ENCODE data around the gene MTCH2.

The MTCH2 gene

DNA sequence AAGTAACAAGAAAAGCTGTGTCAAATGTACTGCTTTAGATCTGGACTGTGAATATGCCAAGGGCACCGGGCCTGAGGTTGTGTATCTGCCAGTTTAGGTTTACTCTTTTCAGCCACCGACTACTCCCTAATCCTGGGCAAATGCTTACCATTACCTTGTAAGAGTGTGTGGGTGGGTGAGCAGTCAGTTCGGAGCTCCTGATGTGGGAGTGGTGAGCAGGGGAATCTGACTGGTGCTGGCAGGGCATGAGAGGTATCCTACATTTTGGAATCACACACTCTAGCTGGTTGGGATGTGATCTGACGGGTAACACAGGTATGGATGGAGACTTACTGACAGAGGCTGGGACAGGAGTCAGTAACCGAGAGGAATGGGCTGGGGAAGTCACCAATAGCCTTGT is 58.5 kb downstream of the MTCH2 start:
- no peak for DNase-seq (ENCODE audit: low read depth, low spot score)
- Histone ChIP-seq H3K9ac (ENCODE audit: insufficient read length, low read depth) (no peak overlapping the region), H3K27me3 (ENCODE audit: insufficient read depth, insufficient read length) (no peaks in the 10 kb centered on the region), H3K4me3 (ENCODE audit: insufficient read length, low read depth) (no peak overlapping the region), H3K9me3 (ENCODE audit: insufficient read depth, low read length) (no peaks in the 10 kb centered on the region), H3K36me3 (ENCODE audit: insufficient read depth, insufficient read length, low read length) (peaks cover 63% of the 10 kb centered on the region), H3K4me1 (ENCODE audit: insufficient read depth, insufficient read length) (peaks cover 3% of the 10 kb centered on the region)
- TF ChIP-seq ZNF274 (IDR thresholded peaks at IDR 0.05; ENCODE audit: low read depth, low read length), result no peak
- no peak for TF ChIP-seq SUZ12 (IDR thresholded peaks at IDR 0.05; ENCODE audit: extremely low read depth, insufficient read depth, insufficient read length)
- TF ChIP-seq YY1 (IDR thresholded peaks at IDR 0.05; ENCODE audit: insufficient read depth, insufficient read length), result no peak

DNA sequence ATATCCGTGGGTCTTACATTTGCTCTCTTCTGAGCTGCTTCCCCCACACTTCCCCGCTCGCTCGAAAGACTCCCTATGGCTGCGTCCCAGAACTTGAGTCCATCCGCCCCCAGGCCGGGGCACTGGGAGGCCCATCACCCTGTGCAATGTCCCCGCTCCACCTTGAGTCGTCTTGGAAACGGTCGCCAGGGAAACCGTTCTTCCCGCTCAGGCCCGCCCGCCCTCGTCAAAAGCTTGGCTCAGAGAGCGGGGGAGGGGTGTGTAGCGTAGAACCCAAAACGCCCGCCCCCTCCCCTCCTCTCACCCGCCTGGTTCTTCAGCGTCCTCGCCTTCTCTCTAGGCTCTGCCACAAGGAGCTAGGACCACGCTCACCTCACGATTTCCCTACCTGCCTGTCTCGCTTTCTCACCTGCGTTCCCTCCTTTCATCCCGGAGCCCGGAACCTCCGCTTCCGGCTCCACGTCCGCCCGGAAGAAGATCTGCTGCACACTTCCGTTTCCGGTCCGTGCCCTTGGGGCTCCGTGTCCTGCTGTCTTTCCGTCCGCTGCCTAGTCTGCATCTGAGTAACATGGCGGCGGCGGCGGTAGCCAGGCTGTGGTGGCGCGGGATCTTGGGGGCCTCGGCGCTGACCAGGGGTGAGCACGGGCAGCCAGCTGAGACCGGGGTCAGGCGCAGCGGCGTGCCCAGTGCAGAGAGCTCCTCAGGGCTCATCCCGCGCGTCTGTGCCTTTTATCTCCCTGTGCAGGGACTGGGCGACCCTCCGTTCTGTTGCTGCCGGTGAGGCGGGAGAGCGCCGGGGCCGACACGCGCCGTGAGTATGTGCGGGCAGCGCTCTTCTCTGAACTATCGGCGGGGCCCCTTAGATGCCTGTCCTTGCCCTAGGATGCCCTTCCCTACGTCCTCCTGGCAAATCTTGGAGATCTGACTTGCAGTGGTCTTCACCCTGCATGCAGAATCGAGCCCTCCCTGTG is 63.5 kb downstream of the MTCH2 start, which contains the start of the genes KBTBD4 and NDUFS3:
TSS of gene KBTBD4 (minus strand) at position 447 of the 971 bp plus-strand sequence. CDS start at position 428, 19 bp downstream.
TSS of gene NDUFS3 (plus strand) at position 551 of the 971 bp plus-strand sequence. CDS start at position 569, 18 bp downstream.
- no peaks in the 10 kb centered on the region for H3K9me3 ChIP-seq (ENCODE audit: insufficient read depth, low read length)
- no peak for TF ChIP-seq SUZ12 (IDR thresholded peaks at IDR 0.05; ENCODE audit: extremely low read depth, insufficient read depth, insufficient read length)
- TF ChIP-seq YY1 (IDR thresholded peaks at IDR 0.05; ENCODE audit: insufficient read depth, insufficient read length), result peak; percentile 88
- no peak for TF ChIP-seq ZNF274 (IDR thresholded peaks at IDR 0.05; ENCODE audit: low read depth, low read length)
- H3K36me3 ChIP-seq (ENCODE audit: insufficient read depth, insufficient read length, low read length), result peaks cover 66% of the 10 kb centered on the region
- H3K27me3 ChIP-seq (ENCODE audit: insufficient read depth, insufficient read length), result no peaks in the 10 kb centered on the region
- DNase-seq (ENCODE audit: low read depth, low spot score), result peak; percentile 92
- H3K4me3 ChIP-seq (ENCODE audit: insufficient read length, low read depth), result peak within 1 kb of the TSS; percentile 97
- peak within 1 kb of the TSS; percentile 100 for H3K9ac ChIP-seq (ENCODE audit: insufficient read length, low read depth)
- no peaks in the 10 kb centered on the region for H3K4me1 ChIP-seq (ENCODE audit: insufficient read depth, insufficient read length)

DNA sequence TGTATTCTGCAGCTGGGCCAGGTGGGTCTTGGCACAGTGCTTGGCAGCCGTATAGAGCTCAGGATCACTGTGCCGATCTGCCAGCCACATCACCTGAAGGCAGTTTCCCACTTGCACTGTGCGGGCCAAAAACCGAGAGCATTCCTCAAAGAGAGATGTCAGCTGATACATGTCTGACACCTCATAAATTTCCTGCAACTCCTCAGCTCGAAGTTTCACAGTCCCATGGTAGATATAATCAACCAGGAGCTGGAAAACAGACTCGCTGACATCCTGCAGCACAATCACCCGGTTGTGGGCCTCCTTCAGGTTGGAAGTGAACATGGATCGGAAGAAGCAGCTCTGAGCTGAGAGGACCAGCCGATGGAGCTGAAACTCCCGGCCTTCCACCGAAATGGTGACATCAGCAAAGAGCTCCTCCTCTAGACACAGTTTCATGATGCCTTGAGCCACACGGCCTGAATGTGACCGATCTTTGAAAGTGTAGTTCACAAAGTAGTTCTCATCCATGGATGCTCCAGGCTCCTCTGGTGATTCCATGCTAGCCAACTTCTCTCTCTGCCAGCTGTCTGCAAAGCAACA is 64.8 kb downstream of the MTCH2 start:
- Histone ChIP-seq H3K27me3 (ENCODE audit: insufficient read depth, insufficient read length) (no peaks in the 10 kb centered on the region), H3K9me3 (ENCODE audit: insufficient read depth, low read length) (no peaks in the 10 kb centered on the region), H3K9ac (ENCODE audit: insufficient read length, low read depth) (peak overlapping the region; percentile 100), H3K4me1 (ENCODE audit: insufficient read depth, insufficient read length) (no peaks in the 10 kb centered on the region), H3K36me3 (ENCODE audit: insufficient read depth, insufficient read length, low read length) (peaks cover 66% of the 10 kb centered on the region), H3K4me3 (ENCODE audit: insufficient read length, low read depth) (peak overlapping the region; percentile 97)
- TF ChIP-seq SUZ12 (IDR thresholded peaks at IDR 0.05; ENCODE audit: extremely low read depth, insufficient read depth, insufficient read length) (no peak), YY1 (IDR thresholded peaks at IDR 0.05; ENCODE audit: insufficient read depth, insufficient read length) (no peak), ZNF274 (IDR thresholded peaks at IDR 0.05; ENCODE audit: low read depth, low read length) (no peak)
- no peak for DNase-seq (ENCODE audit: low read depth, low spot score)

- H3K36me3 ChIP-seq (ENCODE audit: insufficient read depth, insufficient read length, low read length), result peaks cover 77% of the 10 kb centered on the region
- no peak overlapping the region for H3K9ac ChIP-seq (ENCODE audit: insufficient read length, low read depth)
- H3K9me3 ChIP-seq (ENCODE audit: insufficient read depth, low read length), result no peaks in the 10 kb centered on the region
- no peaks in the 10 kb centered on the region for H3K4me1 ChIP-seq (ENCODE audit: insufficient read depth, insufficient read length)
- DNase-seq (ENCODE audit: low read depth, low spot score), result no peak
- H3K27me3 ChIP-seq (ENCODE audit: insufficient read depth, insufficient read length), result no peaks in the 10 kb centered on the region
- no peak overlapping the region for H3K4me3 ChIP-seq (ENCODE audit: insufficient read length, low read depth)
- TF ChIP-seq YY1 (IDR thresholded peaks at IDR 0.05; ENCODE audit: insufficient read depth, insufficient read length), result no peak
- no peak for TF ChIP-seq ZNF274 (IDR thresholded peaks at IDR 0.05; ENCODE audit: low read depth, low read length)
- no peak for TF ChIP-seq SUZ12 (IDR thresholded peaks at IDR 0.05; ENCODE audit: extremely low read depth, insufficient read depth, insufficient read length)
These were observed 69.0 kb downstream of the MTCH2 start for GRCh38 chr11:47573321-47573720.

DNA sequence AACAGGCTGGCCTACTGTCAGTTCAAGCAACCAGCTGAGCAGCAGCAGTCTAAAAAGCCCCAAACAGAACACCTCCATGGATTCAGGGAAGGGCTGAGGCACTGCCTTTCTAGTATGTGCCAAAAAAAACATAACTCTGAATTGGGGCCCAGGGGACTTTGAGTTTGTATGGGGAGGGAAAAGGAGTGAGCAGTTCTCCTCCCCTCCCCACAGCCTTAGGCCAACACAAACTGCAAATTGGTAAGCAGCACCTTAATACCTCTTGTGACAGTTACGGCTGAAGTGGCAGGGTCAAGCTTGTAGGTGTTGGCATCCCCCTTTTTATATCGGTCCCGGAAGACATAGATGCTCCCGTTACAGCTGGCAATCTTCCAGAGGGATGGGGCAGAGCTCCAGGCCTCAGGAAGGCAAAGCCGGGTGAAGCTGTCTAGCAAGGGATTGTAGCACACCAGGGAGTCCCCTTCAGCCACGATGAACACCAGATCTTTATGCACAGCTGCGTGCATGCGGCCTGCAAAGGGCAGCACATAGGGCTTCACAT is 69.6 kb downstream of the MTCH2 start:
- H3K9me3 ChIP-seq (ENCODE audit: insufficient read depth, low read length), result no peaks in the 10 kb centered on the region
- no peak for TF ChIP-seq YY1 (IDR thresholded peaks at IDR 0.05; ENCODE audit: insufficient read depth, insufficient read length)
- TF ChIP-seq ZNF274 (IDR thresholded peaks at IDR 0.05; ENCODE audit: low read depth, low read length), result no peak
- TF ChIP-seq SUZ12 (IDR thresholded peaks at IDR 0.05; ENCODE audit: extremely low read depth, insufficient read depth, insufficient read length), result no peak
- H3K4me1 ChIP-seq (ENCODE audit: insufficient read depth, insufficient read length), result no peaks in the 10 kb centered on the region
- no peak overlapping the region for H3K9ac ChIP-seq (ENCODE audit: insufficient read length, low read depth)
- H3K36me3 ChIP-seq (ENCODE audit: insufficient read depth, insufficient read length, low read length), result peaks cover 77% of the 10 kb centered on the region
- no peak for DNase-seq (ENCODE audit: low read depth, low spot score)
- H3K4me3 ChIP-seq (ENCODE audit: insufficient read length, low read depth), result no peak overlapping the region
- H3K27me3 ChIP-seq (ENCODE audit: insufficient read depth, insufficient read length), result no peaks in the 10 kb centered on the region

DNA sequence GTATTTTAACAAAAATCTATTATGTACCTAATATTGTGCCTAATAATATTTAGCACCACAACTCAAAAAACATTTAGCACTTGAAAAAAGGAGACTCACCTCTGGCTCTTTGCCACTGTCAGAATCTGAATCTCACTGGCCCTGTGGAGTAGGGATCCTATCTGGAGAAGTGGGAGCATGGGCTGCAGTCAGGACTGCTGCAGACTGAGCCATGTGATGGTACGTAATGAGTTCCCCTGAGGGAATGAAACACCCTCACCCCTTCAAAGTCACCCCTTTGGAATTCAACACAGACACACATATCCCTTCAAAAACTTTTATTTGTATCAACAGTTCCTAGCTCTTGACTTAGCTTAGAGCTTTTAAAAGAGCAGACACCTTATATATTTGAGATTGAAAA is 70.5 kb downstream of the MTCH2 start:
- no peaks in the 10 kb centered on the region for H3K9me3 ChIP-seq (ENCODE audit: insufficient read depth, low read length)
- no peaks in the 10 kb centered on the region for H3K27me3 ChIP-seq (ENCODE audit: insufficient read depth, insufficient read length)
- no peak for TF ChIP-seq SUZ12 (IDR thresholded peaks at IDR 0.05; ENCODE audit: extremely low read depth, insufficient read depth, insufficient read length)
- TF ChIP-seq YY1 (IDR thresholded peaks at IDR 0.05; ENCODE audit: insufficient read depth, insufficient read length), result no peak
- no peak for TF ChIP-seq ZNF274 (IDR thresholded peaks at IDR 0.05; ENCODE audit: low read depth, low read length)
- no peaks in the 10 kb centered on the region for H3K4me1 ChIP-seq (ENCODE audit: insufficient read depth, insufficient read length)
- no peak overlapping the region for H3K9ac ChIP-seq (ENCODE audit: insufficient read length, low read depth)
- DNase-seq (ENCODE audit: low read depth, low spot score), result no peak
- H3K36me3 ChIP-seq (ENCODE audit: insufficient read depth, insufficient read length, low read length), result peaks cover 71% of the 10 kb centered on the region
- no peak overlapping the region for H3K4me3 ChIP-seq (ENCODE audit: insufficient read length, low read depth)

DNA sequence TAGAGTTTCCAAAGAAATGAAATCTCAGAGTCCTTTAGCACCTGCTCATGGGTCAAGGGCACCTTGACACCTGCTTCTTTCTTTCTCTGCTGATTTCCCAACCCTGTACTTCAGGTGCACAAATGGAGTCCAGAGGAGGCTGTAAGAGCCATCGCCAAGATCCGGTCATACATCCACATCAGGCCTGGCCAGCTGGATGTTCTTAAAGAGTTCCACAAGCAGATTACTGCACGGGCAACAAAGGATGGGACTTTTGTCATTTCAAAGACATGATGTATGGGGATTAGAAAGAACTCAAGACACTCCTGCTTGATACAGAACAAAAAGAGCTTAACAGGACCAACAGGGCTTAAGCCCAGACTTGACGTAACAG is 71.0 kb downstream of the MTCH2 start:
- Histone ChIP-seq H3K4me1 (ENCODE audit: insufficient read depth, insufficient read length) (no peaks in the 10 kb centered on the region), H3K9ac (ENCODE audit: insufficient read length, low read depth) (no peak overlapping the region), H3K36me3 (ENCODE audit: insufficient read depth, insufficient read length, low read length) (peaks cover 69% of the 10 kb centered on the region), H3K4me3 (ENCODE audit: insufficient read length, low read depth) (no peak overlapping the region), H3K27me3 (ENCODE audit: insufficient read depth, insufficient read length) (no peaks in the 10 kb centered on the region), H3K9me3 (ENCODE audit: insufficient read depth, low read length) (no peaks in the 10 kb centered on the region)
- no peak for DNase-seq (ENCODE audit: low read depth, low spot score)
- TF ChIP-seq ZNF274 (IDR thresholded peaks at IDR 0.05; ENCODE audit: low read depth, low read length) (no peak), YY1 (IDR thresholded peaks at IDR 0.05; ENCODE audit: insufficient read depth, insufficient read length) (no peak), SUZ12 (IDR thresholded peaks at IDR 0.05; ENCODE audit: extremely low read depth, insufficient read depth, insufficient read length) (no peak)

Data from NT2/D1 (cell line).